C4-2B (cell line): ENCODE measurements around the gene HOXB9.

ENCODE experiments used
- H3K27ac ChIP-seq: fragments of 450-650 bp; 2 replicates; pipeline ENCODE4 v1.5.1; 2017
- CTCF ChIP-seq: fragments of 450-650 bp; conservative IDR thresholded peaks from 2 replicates; pipeline ENCODE4 v1.5.1; 2017; ENCODE audit warnings: mild to moderate bottlenecking
- ZFX ChIP-seq: fragments of 450-650 bp; IDR thresholded peaks from 2 replicates; pipeline ENCODE4 v1.6.1; 2017

Gene HOXB9

DNA sequence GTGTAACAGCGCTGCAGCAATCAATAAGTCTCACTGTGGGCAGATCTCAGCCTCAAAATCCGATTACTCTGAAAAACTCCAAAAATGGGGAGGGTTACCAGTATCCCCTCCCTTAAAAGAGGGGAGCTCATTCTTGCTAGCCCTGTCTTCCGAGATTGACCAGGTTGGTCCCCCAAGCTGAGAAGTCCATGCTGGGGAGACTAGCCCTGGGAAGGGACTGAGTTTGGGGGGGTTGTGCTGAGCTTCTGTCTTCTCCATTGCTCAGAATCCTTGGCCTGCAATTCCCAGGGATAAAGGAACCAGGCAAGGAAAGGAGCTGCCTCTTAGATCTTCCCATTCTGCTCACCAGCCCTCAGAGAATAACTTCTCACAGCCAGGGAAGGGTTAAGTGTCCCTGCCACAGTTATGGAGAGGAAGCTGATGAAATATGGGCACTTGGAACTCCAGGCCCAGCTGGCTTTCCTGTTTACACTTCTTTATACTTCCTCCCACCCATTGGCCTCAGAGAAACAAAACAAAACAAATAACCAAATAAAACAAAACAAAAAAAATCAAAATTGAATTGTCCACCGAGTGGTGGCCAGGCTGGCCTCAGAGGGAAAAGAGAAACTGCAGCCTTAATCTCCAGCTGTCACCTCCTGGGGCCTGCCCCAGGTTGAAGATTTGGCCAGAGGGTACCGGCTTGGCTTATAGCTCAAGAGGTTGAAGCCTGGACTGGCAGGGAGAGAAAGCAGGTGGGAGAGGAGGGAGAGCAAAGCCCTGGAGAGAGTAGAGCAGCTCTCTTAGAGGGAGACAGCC is 38.7 kb downstream of the HOXB9 start:
- TF ChIP-seq CTCF: no peak
- TF ChIP-seq ZFX: no peak
- no peak overlapping the region for H3K27ac ChIP-seq

GRCh38 chr17:48586355-48587258 is 39.6 kb downstream of the HOXB9 start:
- no peak overlapping the region for H3K27ac ChIP-seq
- no peak for TF ChIP-seq CTCF

DNA sequence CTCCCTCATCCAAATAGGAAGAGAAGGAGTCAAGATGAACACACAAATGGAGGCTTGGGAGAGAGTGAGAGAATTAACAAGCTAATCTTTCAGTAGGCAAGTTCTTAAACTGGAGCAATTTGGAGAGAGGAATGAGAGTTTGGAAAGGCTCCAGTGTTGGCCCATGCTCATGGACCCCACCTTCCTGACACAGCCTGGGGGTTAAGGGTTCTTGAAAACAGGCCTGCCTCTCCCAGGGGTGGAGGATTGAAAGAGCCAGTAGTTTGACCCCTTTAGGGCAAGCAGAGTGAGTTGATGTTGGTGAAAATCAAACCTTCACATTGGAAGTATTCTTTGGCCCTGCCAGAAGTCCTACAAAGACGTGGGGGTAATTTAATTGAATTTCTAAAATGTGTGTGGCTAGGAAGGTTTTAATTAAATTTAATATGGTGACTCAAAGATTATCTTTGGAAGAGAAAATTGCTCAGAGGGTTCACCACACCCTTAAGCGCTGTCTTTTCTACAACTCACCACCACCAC is 41.9 kb downstream of the HOXB9 start:
- TF ChIP-seq ZFX: no peak
- TF ChIP-seq CTCF: no peak

DNA sequence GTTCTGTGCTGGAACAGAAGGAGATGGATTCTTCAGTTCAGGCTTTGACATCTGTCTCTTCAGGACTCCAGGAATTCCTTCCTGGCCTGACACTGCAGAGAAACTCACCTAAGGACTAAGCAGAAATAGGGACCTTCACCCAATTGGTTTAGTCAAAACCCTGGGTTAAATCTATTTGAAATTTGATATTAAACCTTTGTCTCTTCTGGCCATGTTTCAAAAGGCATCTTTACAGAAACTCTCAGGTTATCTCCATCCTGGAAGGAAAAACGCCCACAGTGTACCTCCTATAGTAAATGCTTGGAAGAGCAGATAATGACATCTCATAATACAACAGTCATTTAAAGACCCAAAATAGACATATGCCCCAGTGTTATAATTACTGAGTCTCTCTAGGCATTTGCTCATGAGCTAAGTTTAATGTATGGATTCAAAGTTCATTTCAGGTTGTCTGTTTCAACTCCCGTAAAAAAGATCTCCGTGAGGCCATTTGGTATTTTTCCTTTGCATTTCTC is 42.4 kb downstream of the HOXB9 start:
- TF ChIP-seq ZFX: no peak
- TF ChIP-seq CTCF: no peak
- H3K27ac ChIP-seq: no peak overlapping the region

More for the DNA sequence above, 41.9 kb downstream of the HOXB9 start:
- no peak overlapping the region for H3K27ac ChIP-seq

GRCh38 chr17:48582750-48583069 is 43.4 kb downstream of the HOXB9 start:
- no peak overlapping the region for H3K27ac ChIP-seq
- no peak for TF ChIP-seq CTCF
- no peak for TF ChIP-seq ZFX

GRCh38 chr17:48579760-48580554 is 46.2 kb downstream of the HOXB9 start:
- no peak overlapping the region for H3K27ac ChIP-seq
- no peak for TF ChIP-seq CTCF
- TF ChIP-seq ZFX: no peak
